Retinal pigment epithelial cell (primary cell): ENCODE results near the gene TREML2.

Experiments
- DNase-seq: peaks from one replicate; pipeline ENCODE4 v3.0.0-alpha.2; 2010; ENCODE audit warnings: low read depth
- H3K4me3 ChIP-seq: 2 replicates; pipeline ENCODE4 v1.5.1; 2011; ENCODE audit warnings: mild to moderate bottlenecking, low read length, control low read depth, moderate library complexity
- CTCF ChIP-seq: conservative IDR thresholded peaks from 2 replicates; pipeline ENCODE4 v1.5.1; 2011; ENCODE audit warnings: low read depth, low read length, control low read depth, inconsistent platforms

Gene TREML2

GRCh38 chr6:41236276-41236675 lies 35.3 kb upstream of the TREML2 start:
- no peak overlapping the region for H3K4me3 ChIP-seq
- DNase-seq = no peak
- TF ChIP-seq CTCF = no peak

DNA sequence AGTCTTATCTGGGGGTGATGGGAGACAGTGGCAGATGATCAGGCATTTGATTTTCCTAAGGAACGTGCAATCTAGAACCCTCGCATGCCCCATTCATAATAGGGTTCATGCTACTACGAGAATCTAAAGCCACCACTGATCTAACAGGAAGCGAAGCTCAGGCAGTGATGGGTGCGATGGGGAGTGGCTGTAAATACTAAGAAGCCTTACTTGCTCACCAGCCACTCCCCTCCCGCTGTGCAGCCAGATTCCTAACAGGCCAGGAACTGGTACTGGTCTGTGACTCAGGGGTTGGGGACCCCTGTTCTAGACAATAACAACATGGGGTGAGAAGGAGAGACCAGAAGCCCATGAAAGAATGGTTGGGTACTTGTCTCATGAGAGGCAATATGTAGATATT lies 31.7 kb upstream of the TREML2 start:
- no peak for TF ChIP-seq CTCF
- no peak overlapping the region for H3K4me3 ChIP-seq
- DNase-seq = no peak

- no peak for TF ChIP-seq CTCF
- no peak for DNase-seq
- H3K4me3 ChIP-seq = no peak overlapping the region
Observed at GRCh38 chr6:41231246-41231645, 30.3 kb upstream of the TREML2 start.

DNA sequence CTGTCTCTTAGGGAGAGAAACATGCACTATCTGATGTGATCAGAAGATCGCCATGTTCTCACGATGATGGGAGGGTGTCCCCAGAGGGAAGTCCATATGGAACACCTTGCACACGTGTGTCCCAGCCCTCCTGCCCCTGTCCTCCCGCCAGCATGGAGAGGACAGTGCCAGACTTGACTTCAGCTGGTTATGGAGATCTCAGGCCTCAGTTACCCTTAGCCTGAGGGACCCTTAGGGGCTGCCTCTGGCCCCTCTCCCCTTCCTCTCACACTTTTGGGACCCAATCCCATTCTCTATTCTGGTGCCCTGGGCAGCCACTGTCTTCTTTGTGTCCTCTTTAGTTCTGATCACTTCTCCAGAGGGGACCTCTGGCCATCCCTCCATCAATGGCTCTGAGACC lies 28.8 kb upstream of the TREML2 start:
- DNase-seq = no peak
- TF ChIP-seq CTCF = no peak
- H3K4me3 ChIP-seq = no peak overlapping the region

GRCh38 chr6:41228616-41229015 lies 27.7 kb upstream of the TREML2 start:
- no peak overlapping the region for H3K4me3 ChIP-seq
- TF ChIP-seq CTCF = no peak
- no peak for DNase-seq

DNA sequence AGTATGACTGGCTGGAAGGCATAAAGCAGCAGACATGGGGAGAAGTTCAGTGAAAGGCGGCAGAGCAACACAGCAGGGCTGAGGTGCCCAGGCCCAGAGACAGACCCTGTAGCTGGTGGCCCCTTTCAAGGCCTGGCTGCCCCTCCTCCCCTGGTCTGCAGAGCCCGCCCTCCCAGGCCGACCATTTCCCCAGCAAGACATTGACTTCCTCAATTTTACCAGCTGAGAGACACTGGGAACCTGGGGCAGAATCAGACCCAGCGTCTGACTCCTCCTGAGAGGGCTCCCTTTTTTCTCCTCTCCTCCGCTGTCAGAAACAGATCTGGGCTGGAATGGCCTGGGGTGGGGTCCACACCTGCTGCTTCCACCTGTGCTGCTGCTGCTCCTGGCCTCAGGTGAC lies 27.1 kb upstream of the TREML2 start, which contains the start of gene TREML4:
TSS of gene TREML4 (plus strand) at position 254 of the 400 bp plus-strand sequence. CDS start at position 333, 79 bp downstream.
- no peak within 1 kb of the TSS for H3K4me3 ChIP-seq
- TF ChIP-seq CTCF = no peak
- DNase-seq = no peak

- no peak for DNase-seq
- TF ChIP-seq CTCF = no peak
- H3K4me3 ChIP-seq = no peak overlapping the region
Observed at GRCh38 chr6:41226752-41227151, 25.8 kb upstream of the TREML2 start.
